Measurements from ENCODE around the gene MYO15A. TPM values are rescaled to one million over a fixed set of nuclear protein-coding genes. Genes with fewer than 3 reads are reported as not detected.

MYO15A gene
- polyA plus RNA-seq, 3 donors, result 2.2 to 4.8 (median 3.3) TPM

DNA sequence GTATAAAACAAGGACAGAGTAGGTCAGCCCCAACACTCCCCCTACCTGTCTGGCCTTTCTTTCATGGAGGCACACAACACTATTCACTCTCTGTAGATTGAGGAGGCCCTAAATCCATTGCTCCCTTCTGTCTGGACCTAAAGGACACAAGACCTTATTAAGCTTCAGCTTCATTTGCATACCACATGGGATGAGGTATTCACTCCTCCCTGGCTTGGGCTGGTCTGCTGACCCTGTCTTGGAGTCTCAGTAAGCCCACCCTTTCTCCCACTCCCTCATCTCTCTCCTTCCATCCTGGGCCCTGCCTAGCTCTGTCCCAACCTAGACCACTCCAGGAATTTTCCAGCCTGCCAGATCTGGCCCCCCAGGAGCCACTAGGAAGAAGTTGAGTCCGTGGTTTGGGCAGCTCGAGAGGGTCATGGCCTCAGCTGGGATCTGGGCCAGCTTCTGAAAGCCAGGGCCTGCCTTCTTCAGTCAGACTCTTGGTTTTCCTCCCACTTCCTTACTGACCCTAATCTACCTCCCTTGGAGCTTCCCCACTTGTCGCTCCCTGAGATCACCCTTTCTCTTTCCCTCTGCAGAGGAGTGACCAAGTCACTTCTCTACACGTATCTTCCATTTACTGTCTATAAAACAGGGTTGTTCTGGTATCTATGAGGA lies 110.3 kb downstream of the MYO15A start:
- DNase-seq, result no peak

DNA sequence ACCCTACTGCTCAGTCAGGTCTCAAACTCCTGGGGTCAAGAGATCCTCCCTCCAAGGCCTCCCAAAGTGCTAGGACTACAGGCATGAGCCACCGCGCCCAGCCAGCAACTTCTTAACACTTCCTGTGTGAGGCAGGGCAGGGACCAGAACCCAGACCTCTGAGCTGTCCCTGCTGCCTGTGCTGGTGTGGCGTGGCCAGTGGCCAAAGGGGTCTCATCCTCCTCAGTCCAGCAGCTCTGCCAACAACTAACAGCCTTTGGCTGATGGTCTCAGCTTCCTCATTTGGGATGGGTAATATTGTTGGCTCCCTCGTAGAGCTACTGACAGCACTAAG lies 115.5 kb downstream of the MYO15A start:
- DNase-seq, result no peak

DNA sequence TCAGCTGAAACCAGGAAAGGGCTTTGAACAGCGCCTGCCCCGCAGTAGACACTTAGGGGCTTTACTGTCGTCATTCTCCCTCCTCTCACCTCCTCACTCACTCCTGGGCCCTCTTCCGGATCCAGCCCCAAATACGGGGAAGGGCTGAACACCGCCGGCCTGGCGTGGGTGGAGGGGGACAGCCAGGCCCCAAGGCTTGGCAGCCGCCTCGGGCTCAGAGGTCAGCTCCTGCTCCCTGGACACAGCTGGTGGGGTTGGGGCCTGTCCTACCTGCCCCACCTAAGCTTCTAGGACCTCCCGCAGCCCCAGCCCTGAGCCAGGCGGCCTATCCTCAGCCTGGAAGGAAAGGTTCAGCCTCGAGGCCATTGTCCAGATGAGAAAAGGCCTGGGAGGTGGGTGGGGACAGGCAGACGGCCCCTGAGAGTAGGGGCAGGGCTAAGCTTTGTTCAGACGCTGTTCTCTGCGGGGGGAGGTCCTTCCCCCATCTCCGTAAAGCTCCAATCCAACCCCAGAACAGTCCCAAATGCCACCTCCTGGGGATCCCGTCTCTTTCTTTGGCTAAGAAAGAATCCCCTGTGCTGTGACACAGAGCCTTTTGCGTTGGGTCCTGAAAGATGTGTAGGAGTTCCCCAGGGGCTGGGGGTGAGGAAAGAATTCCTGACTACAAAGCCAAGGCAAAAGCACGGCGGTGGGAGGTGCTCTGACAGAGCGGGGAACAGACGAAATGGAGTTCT lies 116.0 kb downstream of the MYO15A start:
- no peak for DNase-seq

DNA sequence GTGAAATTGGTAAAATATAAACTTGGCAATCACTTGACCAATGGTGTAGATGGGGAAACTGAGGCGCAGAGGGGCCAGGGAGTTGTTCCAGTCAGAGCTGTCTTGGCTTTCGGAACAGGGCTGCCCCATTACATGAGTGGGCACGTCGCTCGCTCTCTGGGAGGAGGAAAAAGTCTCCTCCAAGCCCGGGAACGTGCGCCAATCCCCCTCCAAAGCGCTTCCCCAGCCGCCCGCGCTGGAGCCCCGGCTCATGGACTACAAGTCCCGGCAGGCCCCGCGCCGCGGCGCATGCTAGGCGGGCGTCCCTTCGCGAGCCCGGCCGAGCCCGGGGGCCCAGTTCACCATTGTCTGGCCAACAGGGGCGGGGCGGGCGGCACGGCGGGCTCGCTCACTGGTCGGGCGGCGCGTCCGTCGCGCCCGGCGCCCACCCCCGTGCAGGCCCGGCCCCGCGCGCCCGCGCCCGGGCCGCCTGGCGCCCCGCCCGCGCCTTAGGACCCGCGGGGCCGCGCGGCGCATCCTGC lies 116.6 kb downstream of the MYO15A start, which contains the start of gene LLGL1:
TSS of gene LLGL1 (plus strand) at position 515 of the 521 bp plus-strand sequence. CDS start 48 bp downstream, outside the sequence.
- DNase-seq, result peak; percentile 96

DNA sequence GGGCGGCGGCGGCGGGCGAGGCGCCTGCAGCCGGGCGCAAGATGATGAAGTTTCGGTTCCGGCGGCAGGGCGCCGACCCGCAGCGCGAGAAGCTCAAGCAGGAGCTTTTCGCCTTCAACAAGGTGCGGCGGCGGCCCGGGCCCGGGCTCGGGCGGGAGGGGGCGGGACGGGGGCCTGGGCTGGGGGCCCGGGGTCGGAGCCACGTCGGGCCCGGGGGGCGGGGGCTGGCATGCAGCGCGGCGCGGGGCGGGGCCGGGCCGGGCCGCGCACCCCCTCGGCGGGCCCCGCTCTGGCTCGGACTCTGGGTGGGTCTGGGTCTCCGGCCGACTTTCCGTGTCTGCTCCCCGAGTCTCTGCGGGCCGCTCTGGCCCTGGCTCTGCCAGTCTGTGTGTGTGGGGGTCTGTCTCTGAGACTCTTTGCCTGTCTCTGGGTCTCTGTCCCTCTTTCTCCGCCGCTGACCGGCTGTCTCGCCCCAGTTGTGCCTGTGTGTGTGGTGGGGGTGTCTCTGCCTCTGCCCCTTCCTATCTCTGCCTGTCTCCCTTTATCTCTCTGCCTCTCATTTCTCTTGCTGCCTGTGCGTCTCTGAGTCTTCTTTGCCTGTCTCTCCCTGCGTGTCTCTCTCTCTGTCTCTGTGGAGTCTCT lies 117.2 kb downstream of the MYO15A start:
- no peak for DNase-seq

DNA sequence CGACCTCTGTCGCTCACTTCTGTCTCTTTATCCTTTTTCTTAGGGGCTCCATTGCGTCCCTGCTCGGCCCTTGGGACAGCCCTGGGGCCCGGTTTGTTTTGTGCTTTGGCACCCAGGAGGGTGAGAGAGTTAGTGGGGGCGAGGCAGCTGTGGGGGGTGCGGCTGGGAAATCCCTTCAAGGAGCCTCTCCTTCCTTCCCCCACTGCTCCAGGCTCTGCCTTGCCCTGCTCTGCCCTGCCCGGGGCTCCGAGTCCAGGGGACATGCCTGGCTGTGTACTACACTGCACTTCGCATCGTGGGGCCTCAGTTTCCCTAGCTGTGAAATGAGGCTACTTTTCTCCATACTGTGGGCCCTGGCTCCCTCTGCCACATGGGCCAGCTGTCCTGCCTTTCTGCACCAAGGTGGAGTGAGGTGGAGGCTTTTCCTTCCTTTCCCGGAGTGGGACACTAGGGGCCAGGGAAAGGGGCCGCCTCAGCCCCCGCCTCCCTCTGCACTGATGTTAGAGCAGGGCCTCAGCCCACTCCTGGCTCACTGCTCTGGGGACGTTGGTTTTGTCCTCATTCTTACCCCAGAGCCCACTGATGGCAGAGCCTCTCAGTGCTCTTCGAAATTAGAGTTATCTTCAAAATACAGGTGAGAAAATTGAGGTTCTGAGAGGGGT lies 117.9 kb downstream of the MYO15A start:
- DNase-seq, result no peak

DNA sequence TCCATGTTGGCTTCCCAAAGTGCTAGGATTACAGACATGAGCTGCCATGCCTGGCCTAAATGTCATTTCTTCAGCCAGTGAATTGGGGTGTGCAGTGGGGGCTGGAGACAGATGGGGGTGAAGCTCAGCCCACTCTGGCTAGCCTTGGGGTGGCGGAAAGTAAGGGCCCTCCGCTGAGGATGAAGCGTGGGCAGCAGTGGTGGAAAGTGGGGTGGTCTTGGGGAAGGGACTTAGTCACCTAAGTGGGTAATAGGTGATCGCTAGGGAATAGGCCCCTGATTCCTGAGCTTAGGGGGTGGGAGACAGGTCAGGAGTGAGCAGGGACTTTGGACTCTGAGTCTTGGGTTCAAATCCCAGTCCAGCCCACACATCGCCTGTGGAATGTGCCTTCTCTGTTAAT lies 119.1 kb downstream of the MYO15A start:
- no peak for DNase-seq

DNA sequence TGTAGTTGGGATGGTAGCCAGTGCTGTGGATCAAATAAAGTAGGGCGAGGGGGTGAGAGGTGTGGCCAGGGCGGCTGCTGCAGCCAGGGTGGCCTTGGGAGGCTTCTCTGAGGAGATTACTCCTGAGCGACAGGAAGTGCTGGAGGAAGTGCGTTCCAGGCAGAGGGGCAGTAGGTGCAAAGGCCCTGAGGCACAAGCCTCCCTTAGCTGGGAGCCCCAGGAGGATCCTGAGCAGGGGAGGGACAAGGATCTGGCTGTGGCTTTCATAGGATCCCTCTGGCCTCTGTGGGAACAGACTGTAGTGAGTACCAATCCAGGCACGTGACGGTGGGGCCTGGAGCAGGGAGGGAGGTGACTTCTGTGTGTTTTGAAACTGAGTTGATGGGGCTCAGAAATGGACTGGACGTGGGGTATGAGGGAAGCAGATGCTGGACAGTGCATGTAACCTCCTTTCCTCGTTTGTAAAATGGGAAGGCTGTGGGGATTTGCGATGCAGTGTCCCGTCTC lies 119.7 kb downstream of the MYO15A start:
- DNase-seq, result no peak

DNA sequence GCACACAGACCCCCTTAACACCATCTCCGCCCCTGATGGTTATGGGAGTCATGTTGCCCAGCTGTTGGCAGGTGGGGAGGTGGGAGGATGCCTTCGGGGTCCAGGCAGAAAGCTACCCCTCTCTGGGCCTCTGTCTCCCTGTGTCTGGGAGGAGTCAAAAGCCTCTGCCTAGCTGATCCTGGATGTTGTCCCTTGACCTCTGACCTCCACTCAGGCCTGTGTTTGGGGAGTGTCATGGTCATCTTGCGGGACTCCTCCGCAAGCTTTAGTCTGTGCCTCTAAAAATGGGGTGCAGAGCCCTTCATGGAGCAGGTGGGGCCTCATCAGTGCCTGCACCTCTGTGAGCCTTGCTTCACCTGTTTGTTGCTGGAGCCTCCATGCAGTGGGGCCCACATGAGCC lies 120.7 kb downstream of the MYO15A start:
- DNase-seq, result no peak

Other genes with a start within 250 kb of the MYO15A start
- gene TOM1L2, start 136.4 kb upstream of the MYO15A start, polyA plus RNA-seq (ENCODE audit: insufficient read length in 3 of 3), result 10 to 100 TPM; 36.1 to 59.5 (median 52.6) TPM
- gene DRC3, start 135.9 kb upstream of the MYO15A start, polyA plus RNA-seq (ENCODE audit: insufficient read length in 3 of 3), result 10 to 100 TPM; 12.9 to 25.4 (median 20.6) TPM
- 10 to 100 TPM; 26.8 to 34.5 (median 28.1) TPM for gene ATPAF2, start 69.6 kb upstream of the MYO15A start, polyA plus RNA-seq (ENCODE audit: insufficient read length in 3 of 3)
- gene GID4, start 69.3 kb upstream of the MYO15A start, polyA plus RNA-seq (ENCODE audit: insufficient read length in 3 of 3), result 10 to 100 TPM; 12.6 to 14.0 (median 13.4) TPM
- 10 to 100 TPM; 39.2 to 45.3 (median 41.5) TPM for gene DRG2, start 20.8 kb upstream of the MYO15A start, polyA plus RNA-seq (ENCODE audit: insufficient read length in 3 of 3)
- gene ALKBH5, start 75.1 kb downstream of the MYO15A start, polyA plus RNA-seq (ENCODE audit: insufficient read length in 3 of 3), result 10 to 100 TPM; 70.6 to 74.7 (median 74.3) TPM
- gene LLGL1, start 116.9 kb downstream of the MYO15A start, polyA plus RNA-seq (ENCODE audit: insufficient read length in 3 of 3), result 10 to 100 TPM; 31.3 to 40.5 (median 39.5) TPM
- gene FLII, start 150.0 kb downstream of the MYO15A start, polyA plus RNA-seq (ENCODE audit: insufficient read length in 3 of 3), result 100 to 1,000 TPM; 140 to 159 (median 142) TPM
- gene MIEF2, start 151.9 kb downstream of the MYO15A start, polyA plus RNA-seq (ENCODE audit: insufficient read length in 3 of 3), result 10 to 100 TPM; 17.2 to 21.7 (median 19.2) TPM
- 10 to 100 TPM; 42.9 to 58.2 (median 53.7) TPM for gene TOP3A, start 206.2 kb downstream of the MYO15A start, polyA plus RNA-seq (ENCODE audit: insufficient read length in 3 of 3)
- gene SMCR8, start 206.5 kb downstream of the MYO15A start, polyA plus RNA-seq (ENCODE audit: insufficient read length in 3 of 3), result 10 to 100 TPM; 15.2 to 19.1 (median 17.8) TPM

All from renal pelvis (tissue), 4 donors.